ENCODE measurements around the gene SOWAHA.

Gene SOWAHA

GRCh38 chr5:132812781-132813598 is at the start of gene SOWAHA:
SOWAHA (plus strand) TSS chr5:132813302; CDS start chr5:132813622, 320 bp downstream.
- peaks cover 54% of the 10 kb centered on the region for H3K27me3 Mint-ChIP-seq
- H3K9me3 Mint-ChIP-seq, result no peaks in the 10 kb centered on the region
- H3K36me3 Mint-ChIP-seq (ENCODE audit: low read depth), result no peaks in the 10 kb centered on the region
- peaks cover 10% of the 10 kb centered on the region for H3K4me1 Mint-ChIP-seq (ENCODE audit: low read depth)
- no peak within 1 kb of the TSS for H3K27ac Mint-ChIP-seq
- peak within 1 kb of the TSS; percentile 74 for H3K4me3 Mint-ChIP-seq

- no peaks in the 10 kb centered on the region for H3K27me3 Mint-ChIP-seq
- H3K9me3 Mint-ChIP-seq, result no peaks in the 10 kb centered on the region
- H3K36me3 Mint-ChIP-seq (ENCODE audit: low read depth), result no peaks in the 10 kb centered on the region
Measured at GRCh38 chr5:132764051-132764450, 49.1 kb upstream of the SOWAHA start.

GRCh38 chr5:132764671-132765238 is 48.3 kb upstream of the SOWAHA start:
- no peaks in the 10 kb centered on the region for H3K9me3 Mint-ChIP-seq

More at GRCh38 chr5:132764051-132764450, 49.1 kb upstream of the SOWAHA start:
- no peak overlapping the region for H3K4me3 Mint-ChIP-seq
- H3K27ac Mint-ChIP-seq, result no peak overlapping the region
- no peaks in the 10 kb centered on the region for H3K4me1 Mint-ChIP-seq (ENCODE audit: low read depth)

GRCh38 chr5:132765311-132766019 is 47.6 kb upstream of the SOWAHA start:
- H3K9me3 Mint-ChIP-seq, result no peaks in the 10 kb centered on the region
- H3K4me1 Mint-ChIP-seq (ENCODE audit: low read depth), result no peaks in the 10 kb centered on the region
- H3K4me3 Mint-ChIP-seq, result no peak overlapping the region
- no peaks in the 10 kb centered on the region for H3K36me3 Mint-ChIP-seq (ENCODE audit: low read depth)
- no peak overlapping the region for H3K27ac Mint-ChIP-seq
- H3K27me3 Mint-ChIP-seq, result no peaks in the 10 kb centered on the region

More at GRCh38 chr5:132764671-132765238, 48.3 kb upstream of the SOWAHA start:
- no peaks in the 10 kb centered on the region for H3K36me3 Mint-ChIP-seq (ENCODE audit: low read depth)
- no peak overlapping the region for H3K27ac Mint-ChIP-seq
- H3K4me1 Mint-ChIP-seq (ENCODE audit: low read depth), result no peaks in the 10 kb centered on the region
- no peak overlapping the region for H3K4me3 Mint-ChIP-seq
- H3K27me3 Mint-ChIP-seq, result no peaks in the 10 kb centered on the region

- no peaks in the 10 kb centered on the region for H3K27me3 Mint-ChIP-seq
- H3K9me3 Mint-ChIP-seq, result no peaks in the 10 kb centered on the region
- no peaks in the 10 kb centered on the region for H3K4me1 Mint-ChIP-seq (ENCODE audit: low read depth)
- H3K36me3 Mint-ChIP-seq (ENCODE audit: low read depth), result no peaks in the 10 kb centered on the region
- H3K27ac Mint-ChIP-seq, result no peak overlapping the region
- H3K4me3 Mint-ChIP-seq, result no peak overlapping the region
Measured at GRCh38 chr5:132766020-132766805, 46.9 kb upstream of the SOWAHA start.

- Mint-ChIP-seq H3K27me3 (no peaks in the 10 kb centered on the region), H3K4me3 (no peak overlapping the region), H3K9me3 (no peaks in the 10 kb centered on the region), H3K36me3 (ENCODE audit: low read depth) (no peaks in the 10 kb centered on the region), H3K4me1 (ENCODE audit: low read depth) (no peaks in the 10 kb centered on the region), H3K27ac (no peak overlapping the region)
Measured at GRCh38 chr5:132766806-132767055, 46.4 kb upstream of the SOWAHA start.

- H3K36me3 Mint-ChIP-seq (ENCODE audit: low read depth), result no peaks in the 10 kb centered on the region
- H3K9me3 Mint-ChIP-seq, result no peaks in the 10 kb centered on the region
- no peak overlapping the region for H3K4me3 Mint-ChIP-seq
- H3K27me3 Mint-ChIP-seq, result no peaks in the 10 kb centered on the region
- no peak overlapping the region for H3K27ac Mint-ChIP-seq
- H3K4me1 Mint-ChIP-seq (ENCODE audit: low read depth), result no peaks in the 10 kb centered on the region
Measured at GRCh38 chr5:132767150-132767549, 46.0 kb upstream of the SOWAHA start.

- no peaks in the 10 kb centered on the region for H3K4me1 Mint-ChIP-seq (ENCODE audit: low read depth)
Measured at GRCh38 chr5:132768485-132768868, 44.6 kb upstream of the SOWAHA start.

GRCh38 chr5:132770476-132771159 is 42.5 kb upstream of the SOWAHA start:
- H3K4me1 Mint-ChIP-seq (ENCODE audit: low read depth), result no peaks in the 10 kb centered on the region
- H3K27ac Mint-ChIP-seq, result no peak overlapping the region
- H3K4me3 Mint-ChIP-seq, result no peak overlapping the region
- H3K9me3 Mint-ChIP-seq, result no peaks in the 10 kb centered on the region
- H3K27me3 Mint-ChIP-seq, result peaks cover 4% of the 10 kb centered on the region
- H3K36me3 Mint-ChIP-seq (ENCODE audit: low read depth), result no peaks in the 10 kb centered on the region

More at GRCh38 chr5:132768485-132768868, 44.6 kb upstream of the SOWAHA start:
- Mint-ChIP-seq H3K4me3 (no peak overlapping the region), H3K27ac (no peak overlapping the region), H3K9me3 (no peaks in the 10 kb centered on the region), H3K27me3 (no peaks in the 10 kb centered on the region), H3K36me3 (ENCODE audit: low read depth) (no peaks in the 10 kb centered on the region)

- Mint-ChIP-seq H3K36me3 (ENCODE audit: low read depth) (no peaks in the 10 kb centered on the region), H3K27ac (no peak overlapping the region), H3K4me3 (no peak overlapping the region), H3K27me3 (peaks cover 6% of the 10 kb centered on the region), H3K9me3 (no peaks in the 10 kb centered on the region), H3K4me1 (ENCODE audit: low read depth) (no peaks in the 10 kb centered on the region)
Measured at GRCh38 chr5:132771503-132771998, 41.6 kb upstream of the SOWAHA start.

GRCh38 chr5:132772291-132773070 is 40.6 kb upstream of the SOWAHA start:
- Mint-ChIP-seq H3K4me1 (ENCODE audit: low read depth) (no peaks in the 10 kb centered on the region), H3K9me3 (no peaks in the 10 kb centered on the region), H3K27ac (no peak overlapping the region), H3K4me3 (no peak overlapping the region), H3K36me3 (ENCODE audit: low read depth) (no peaks in the 10 kb centered on the region), H3K27me3 (peaks cover 6% of the 10 kb centered on the region)

GRCh38 chr5:132773114-132773513 is 40.0 kb upstream of the SOWAHA start:
- Mint-ChIP-seq H3K27me3 (peaks cover 10% of the 10 kb centered on the region), H3K27ac (no peak overlapping the region), H3K4me1 (ENCODE audit: low read depth) (peaks cover 4% of the 10 kb centered on the region)

GRCh38 chr5:132773601-132774355 is 39.3 kb upstream of the SOWAHA start:
- peaks cover 17% of the 10 kb centered on the region for H3K27me3 Mint-ChIP-seq
- H3K4me3 Mint-ChIP-seq, result no peak overlapping the region
- no peak overlapping the region for H3K27ac Mint-ChIP-seq
- no peaks in the 10 kb centered on the region for H3K36me3 Mint-ChIP-seq (ENCODE audit: low read depth)
- no peaks in the 10 kb centered on the region for H3K9me3 Mint-ChIP-seq
- peaks cover 7% of the 10 kb centered on the region for H3K4me1 Mint-ChIP-seq (ENCODE audit: low read depth)

More at GRCh38 chr5:132773114-132773513, 40.0 kb upstream of the SOWAHA start:
- H3K36me3 Mint-ChIP-seq (ENCODE audit: low read depth), result no peaks in the 10 kb centered on the region
- H3K9me3 Mint-ChIP-seq, result no peaks in the 10 kb centered on the region
- H3K4me3 Mint-ChIP-seq, result no peak overlapping the region

Measured in stimulated activated naive CD8-positive, alpha-beta T cell treated with anti-CD3 and anti-CD28 coated beads, Interleukin-15, Interleukin-2, amounts not matched to agents 100 ng/mL and 50 ng/mL, for 24 hours (primary cell).